Ectodermal cell (in vitro differentiated cells): ENCODE measurements around the gene DYNC1I1.

Source experiments
- H3K27ac ChIP-seq: 2 replicates; pipeline ENCODE4 v1.7.0; 2013; ENCODE audit warnings: mild to moderate bottlenecking, low read depth, low read length; ENCODE audit not compliant: insufficient read depth, poor library complexity, severe bottlenecking
- H3K27me3 ChIP-seq: 2 replicates; pipeline ENCODE4 v1.7.0; 2013; ENCODE audit warnings: mild to moderate bottlenecking, low read length; ENCODE audit not compliant: insufficient read depth, control insufficient read depth, poor library complexity, severe bottlenecking
- H3K36me3 ChIP-seq: one replicate; pipeline ENCODE4 v1.7.0; 2013; ENCODE audit warnings: low read length; ENCODE audit not compliant: control insufficient read depth, insufficient read depth
- H3K4me1 ChIP-seq: one replicate; pipeline ENCODE4 v1.7.0; 2013; ENCODE audit warnings: low read length; ENCODE audit not compliant: control insufficient read depth, insufficient read depth
- H3K4me3 ChIP-seq: 2 replicates; pipeline ENCODE4 v1.7.0; 2013; ENCODE audit warnings: low read depth, low read length, control low read depth; ENCODE audit not compliant: insufficient read depth
- H3K9me3 ChIP-seq: 2 replicates; pipeline ENCODE4 v1.7.0; 2013; ENCODE audit warnings: mild to moderate bottlenecking, low read length, moderate library complexity; ENCODE audit not compliant: control insufficient read depth
- WGBS, 2 experiments: methylation state at CpG; one replicate each; pipeline ENCODE4 v1.1.7; 2013; ENCODE audit warnings: missing lambda C conversion rate in 2 of 2; 5-methylcytosine and 5-hydroxymethylcytosine counted together

DYNC1I1 gene

GRCh38 chr7:95999481-95999880 lies 227.1 kb downstream of the DYNC1I1 start:
- no peak overlapping the region for H3K27ac ChIP-seq
- H3K9me3 ChIP-seq = no peaks in the 10 kb centered on the region
- 84 to 89% methylated on average over 6 of the region's 6 CpGs for WGBS, 2 experiments
- no peaks in the 10 kb centered on the region for H3K4me1 ChIP-seq
- no peaks in the 10 kb centered on the region for H3K36me3 ChIP-seq
- H3K27me3 ChIP-seq = no peaks in the 10 kb centered on the region
- no peak overlapping the region for H3K4me3 ChIP-seq

GRCh38 chr7:96004578-96004977 lies 232.2 kb downstream of the DYNC1I1 start:
- H3K4me1 ChIP-seq = no peaks in the 10 kb centered on the region
- no peaks in the 10 kb centered on the region for H3K27me3 ChIP-seq
- no peak overlapping the region for H3K4me3 ChIP-seq
- H3K36me3 ChIP-seq = no peaks in the 10 kb centered on the region
- no peaks in the 10 kb centered on the region for H3K9me3 ChIP-seq
- H3K27ac ChIP-seq = no peak overlapping the region

GRCh38 chr7:96005271-96005670 lies 232.9 kb downstream of the DYNC1I1 start:
- H3K27ac ChIP-seq = no peak overlapping the region
- no peaks in the 10 kb centered on the region for H3K36me3 ChIP-seq
- H3K27me3 ChIP-seq = no peaks in the 10 kb centered on the region
- WGBS, 2 experiments = 93 to 94% methylated on average over 5 of the region's 5 CpGs
- no peak overlapping the region for H3K4me3 ChIP-seq
- no peaks in the 10 kb centered on the region for H3K9me3 ChIP-seq
- no peaks in the 10 kb centered on the region for H3K4me1 ChIP-seq

- Histone ChIP-seq H3K4me3 (no peak overlapping the region), H3K27ac (no peak overlapping the region), H3K36me3 (no peaks in the 10 kb centered on the region), H3K4me1 (no peaks in the 10 kb centered on the region), H3K9me3 (no peaks in the 10 kb centered on the region), H3K27me3 (no peaks in the 10 kb centered on the region)
- WGBS, 2 experiments = 90 to 95% methylated on average over 2 of the region's 2 CpGs
Measured at GRCh38 chr7:96009148-96009547, 236.8 kb downstream of the DYNC1I1 start.

- H3K27me3 ChIP-seq = no peaks in the 10 kb centered on the region
- H3K4me3 ChIP-seq = no peak overlapping the region
- H3K36me3 ChIP-seq = no peaks in the 10 kb centered on the region
- 83 to 100% methylated on average over 2 of the region's 2 CpGs for WGBS, 2 experiments
- H3K27ac ChIP-seq = no peak overlapping the region
- no peaks in the 10 kb centered on the region for H3K9me3 ChIP-seq
- no peaks in the 10 kb centered on the region for H3K4me1 ChIP-seq
Measured at GRCh38 chr7:96013836-96014235, 241.5 kb downstream of the DYNC1I1 start.

GRCh38 chr7:96014617-96015016 lies 242.3 kb downstream of the DYNC1I1 start:
- H3K27me3 ChIP-seq = no peaks in the 10 kb centered on the region
- H3K27ac ChIP-seq = no peak overlapping the region
- no peaks in the 10 kb centered on the region for H3K4me1 ChIP-seq
- H3K9me3 ChIP-seq = no peaks in the 10 kb centered on the region
- WGBS, 2 experiments = 83 to 100% methylated on average over 1 of the region's 1 CpG
- no peak overlapping the region for H3K4me3 ChIP-seq
- H3K36me3 ChIP-seq = no peaks in the 10 kb centered on the region

DNA sequence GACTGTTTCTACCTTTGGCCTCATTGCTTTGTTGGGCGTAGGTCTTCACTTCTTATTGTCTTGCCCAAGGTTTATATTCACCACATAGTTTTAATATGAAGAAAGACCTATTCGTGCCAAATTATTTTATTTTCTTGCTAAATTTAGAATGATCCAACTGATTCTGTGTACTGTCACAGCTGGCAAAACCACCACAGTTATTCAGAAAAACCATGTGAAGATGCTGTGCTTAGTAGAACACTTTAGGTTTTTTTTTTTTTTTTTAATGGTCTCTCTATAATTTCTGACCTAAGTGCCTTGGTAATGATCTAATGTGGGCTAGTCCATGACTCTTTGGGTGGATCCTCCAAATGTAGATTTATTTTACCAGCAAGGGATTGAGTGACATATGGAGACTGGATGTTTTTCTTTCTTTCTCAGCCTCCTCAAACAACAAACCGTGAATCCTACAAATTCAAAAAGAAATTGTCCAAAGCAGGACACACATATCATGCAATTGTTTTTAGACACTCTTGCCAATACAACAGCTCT lies 243.8 kb downstream of the DYNC1I1 start:
- no peaks in the 10 kb centered on the region for H3K36me3 ChIP-seq
- WGBS, 2 experiments = 93 to 97% methylated on average over 2 to 3 of the region's 3 CpGs

DNA sequence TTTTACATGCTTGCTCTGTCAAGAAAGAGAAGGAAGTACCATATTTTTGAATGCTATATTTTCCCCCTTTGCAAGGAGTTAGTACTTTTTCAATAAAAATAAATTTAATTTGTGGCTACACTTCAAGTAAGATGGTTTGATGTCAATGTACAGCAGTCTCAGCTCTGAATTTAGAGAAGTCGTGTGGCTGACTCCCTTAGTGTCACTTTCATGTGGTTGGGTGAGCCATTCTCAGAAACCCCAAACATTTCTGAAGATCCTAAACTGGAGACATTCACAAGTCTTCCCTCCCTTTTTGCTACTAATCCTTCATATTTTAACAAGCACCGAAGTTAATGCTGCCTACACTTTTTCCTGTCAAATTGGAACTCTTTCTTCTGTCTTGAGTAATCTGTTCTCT lies 244.4 kb downstream of the DYNC1I1 start:
- H3K36me3 ChIP-seq = no peaks in the 10 kb centered on the region
- H3K9me3 ChIP-seq = no peaks in the 10 kb centered on the region
- H3K4me1 ChIP-seq = no peaks in the 10 kb centered on the region
- H3K27me3 ChIP-seq = no peaks in the 10 kb centered on the region
- no peak overlapping the region for H3K27ac ChIP-seq
- 96 to 98% methylated on average over 2 of the region's 2 CpGs for WGBS, 2 experiments
- H3K4me3 ChIP-seq = no peak overlapping the region

More for the DNA sequence above, 243.8 kb downstream of the DYNC1I1 start:
- H3K9me3 ChIP-seq = no peaks in the 10 kb centered on the region
- H3K4me3 ChIP-seq = no peak overlapping the region
- H3K27me3 ChIP-seq = no peaks in the 10 kb centered on the region
- H3K27ac ChIP-seq = no peak overlapping the region
- no peaks in the 10 kb centered on the region for H3K4me1 ChIP-seq

- H3K27ac ChIP-seq = no peak overlapping the region
- WGBS, 2 experiments = 94 to 97% methylated on average over 3 of the region's 3 CpGs
- no peaks in the 10 kb centered on the region for H3K36me3 ChIP-seq
- H3K4me1 ChIP-seq = no peaks in the 10 kb centered on the region
- H3K4me3 ChIP-seq = no peak overlapping the region
- no peaks in the 10 kb centered on the region for H3K27me3 ChIP-seq
- H3K9me3 ChIP-seq = no peaks in the 10 kb centered on the region
Measured at GRCh38 chr7:96017877-96018276, 245.5 kb downstream of the DYNC1I1 start.

- no peak overlapping the region for H3K27ac ChIP-seq
- no peak overlapping the region for H3K4me3 ChIP-seq
- 94 to 96% methylated on average over 4 of the region's 4 CpGs for WGBS, 2 experiments
- no peaks in the 10 kb centered on the region for H3K4me1 ChIP-seq
- no peaks in the 10 kb centered on the region for H3K27me3 ChIP-seq
- H3K36me3 ChIP-seq = no peaks in the 10 kb centered on the region
- H3K9me3 ChIP-seq = no peaks in the 10 kb centered on the region
Measured at GRCh38 chr7:96021568-96021967, 249.2 kb downstream of the DYNC1I1 start.

DNA sequence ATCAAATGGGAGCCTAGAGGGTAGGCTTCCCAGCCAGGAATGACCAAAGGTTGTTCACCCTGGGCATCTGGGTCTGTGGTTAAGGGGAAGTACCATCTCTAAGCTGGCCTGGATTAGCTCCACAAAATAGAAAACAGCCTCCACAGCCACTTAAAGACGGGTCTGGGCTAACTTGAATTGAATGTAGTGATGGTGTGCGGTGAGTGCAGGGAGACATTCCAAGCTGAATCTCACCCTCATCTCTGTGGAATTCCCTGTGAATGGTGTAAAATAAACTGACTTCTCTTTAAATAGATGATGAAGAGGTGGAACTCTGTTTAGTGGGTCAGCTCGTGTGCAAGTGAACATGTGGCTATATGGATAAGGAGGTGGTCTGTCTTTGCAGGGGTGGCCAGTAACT lies 251.0 kb downstream of the DYNC1I1 start:
- WGBS, 2 experiments = 90 to 92% methylated on average over 3 of the region's 3 CpGs
- Histone ChIP-seq H3K27me3 (no peaks in the 10 kb centered on the region), H3K27ac (no peak overlapping the region), H3K4me1 (no peaks in the 10 kb centered on the region), H3K4me3 (no peak overlapping the region), H3K36me3 (no peaks in the 10 kb centered on the region), H3K9me3 (no peaks in the 10 kb centered on the region)
